GM19328 (cell line): ENCODE results near the gene SRGAP2.
"Not testable (repeated sequence)": the region's sequence is repeated elsewhere in the genome, so short reads cannot be mapped to it uniquely, and the experiment has no call there.

Experiments used
- ATAC-seq: cut with Tn5 transposase; IDR thresholded peaks from one replicate; pipeline ENCODE4 v1.9.1; 2021; ENCODE audit warnings: mild to moderate bottlenecking, moderate library complexity; ENCODE audit not compliant: unreplicated experiment

SRGAP2 gene

GRCh38 chr1:206203364-206204158 is at the start of gene SRGAP2:
SRGAP2 (plus strand) TSS chr1:206203541; CDS start chr1:206205971, 2,430 bp downstream.
- ATAC-seq = peak; percentile 0

- ATAC-seq = not testable (repeated sequence)
Measured at GRCh38 chr1:206167350-206168029, 35.9 kb upstream of the SRGAP2 start.

GRCh38 chr1:206169794-206170193 is 33.5 kb upstream of the SRGAP2 start:
- ATAC-seq = not testable (repeated sequence)

GRCh38 chr1:206173110-206173719 is 30.1 kb upstream of the SRGAP2 start:
- not testable (repeated sequence) for ATAC-seq

- ATAC-seq = not testable (repeated sequence)
Measured at GRCh38 chr1:206174182-206174868, 29.0 kb upstream of the SRGAP2 start.

- not testable (repeated sequence) for ATAC-seq
Measured at GRCh38 chr1:206175459-206176113, 27.8 kb upstream of the SRGAP2 start.

GRCh38 chr1:206176114-206176502 is 27.2 kb upstream of the SRGAP2 start:
- not testable (repeated sequence) for ATAC-seq

- not testable (repeated sequence) for ATAC-seq
Measured at GRCh38 chr1:206178061-206178989, 25.0 kb upstream of the SRGAP2 start.

- not testable (repeated sequence) for ATAC-seq
Measured at GRCh38 chr1:206179666-206180065, 23.7 kb upstream of the SRGAP2 start.

- not testable (repeated sequence) for ATAC-seq
Measured at GRCh38 chr1:206182368-206183317, 20.7 kb upstream of the SRGAP2 start.

GRCh38 chr1:206183788-206184187 is 19.6 kb upstream of the SRGAP2 start:
- not testable (repeated sequence) for ATAC-seq

- ATAC-seq = not testable (repeated sequence)
Measured at GRCh38 chr1:206185778-206186177, 17.6 kb upstream of the SRGAP2 start.

GRCh38 chr1:206186826-206187225 is 16.5 kb upstream of the SRGAP2 start:
- not testable (repeated sequence) for ATAC-seq

GRCh38 chr1:206195182-206195581 is 8.2 kb upstream of the SRGAP2 start:
- ATAC-seq = not testable (repeated sequence)

- ATAC-seq = not testable (repeated sequence)
Measured at GRCh38 chr1:206196748-206197424, 6.5 kb upstream of the SRGAP2 start.

- peak; percentile 90 for ATAC-seq
Measured at GRCh38 chr1:206202789-206203363, 465 bp upstream of the SRGAP2 start, which contains the start of gene FAM72A. FAM72A (minus strand) TSS chr1:206202839; CDS start chr1:206202025, 814 bp downstream.

- not testable (repeated sequence) for ATAC-seq
Measured at GRCh38 chr1:206204159-206204511, 794 bp downstream of the SRGAP2 start.
